SK-N-SH (cell line): ENCODE measurements around the gene ACOT9. TPM values are rescaled to one million over a fixed set of nuclear protein-coding genes. Genes with fewer than 3 reads are reported as not detected.

ENCODE experiments used
- CTCF ChIA-PET: fragments of 300-600, 350-600 bp; formaldehyde crosslinking; extraction: SDS; loops from one replicate; lab custom pipeline; 2021; lab: Yijun Ruan, JAX
- POLR2A ChIA-PET: fragments of 350-600 bp; sonication (Branson Sonifier 250); formaldehyde crosslinking; extraction: SDS; loops from one replicate; lab custom pipeline; 2020; ENCODE audit warnings: antibody characterized with exemption, inconsistent platforms; lab: Yijun Ruan, JAX
- DNase-seq: peaks from one replicate; pipeline ENCODE4 v3.0.0; 2012
- H2AFZ ChIP-seq: fragments of 200-600 bp; sonication (generic); 2 replicates; pipeline ENCODE4 v1.8.1; 2016; ENCODE audit warnings: antibody characterized with exemption, mild to moderate bottlenecking, low read depth
- H3F3A ChIP-seq: fragments of 200-600 bp; sonication (generic); replicated peaks from 2 replicates; pipeline ENCODE3; 2016; ENCODE audit warnings: antibody characterized with exemption, mild to moderate bottlenecking; ENCODE audit not compliant: insufficient read depth
- H3K27ac ChIP-seq, 2 experiments: fragments of 200-500 bp in 1 of 2; fragments of 200-600 bp in 1 of 2; sonication (Bioruptor generic) in 1 of 2; sonication (generic), shearing (Covaris generic) in 1 of 2; 2 replicates each; pipeline versions ENCODE4 v1.5.1 to v1.6.1; 2014 to 2016; ENCODE audit warnings: low read depth in 2 of 2, inconsistent platforms in 1 of 2, low read length in 1 of 2, mild to moderate bottlenecking in 1 of 2, mixed read lengths in 1 of 2
- H3K27me3 ChIP-seq: fragments of 200-600 bp; sonication (generic), shearing (Covaris generic); 2 replicates; pipeline ENCODE4 v1.6.1; 2016; ENCODE audit warnings: mixed run types; ENCODE audit not compliant: insufficient read depth
- H3K36me3 ChIP-seq, 2 experiments: fragments of 200-500 bp in 1 of 2; fragments of 200-600 bp in 1 of 2; sonication (Bioruptor generic) in 1 of 2; sonication (generic) in 1 of 2; replicated peaks in 1 of 2; 2 replicates each; pipeline versions ENCODE3 to v1.5.1; 2014 to 2016; ENCODE audit warnings: low read length in 1 of 2, mild to moderate bottlenecking in 1 of 2; ENCODE audit not compliant: insufficient read depth in 2 of 2, control insufficient read depth in 1 of 2
- H3K4me1 ChIP-seq, 2 experiments: fragments of 200-500 bp in 1 of 2; fragments of 200-600 bp in 1 of 2; sonication (Bioruptor generic) in 1 of 2; sonication (generic), shearing (Covaris generic) in 1 of 2; 2 replicates each; pipeline versions ENCODE4 v1.5.1 to v1.6.1; 2014 to 2016; ENCODE audit warnings: low read depth in 1 of 2, low read length in 1 of 2, mixed run types in 1 of 2; ENCODE audit not compliant: insufficient read depth in 2 of 2, control insufficient read depth in 1 of 2
- H3K4me2 ChIP-seq: fragments of 200-600 bp; sonication (generic), shearing (Covaris generic); 2 replicates; pipeline ENCODE4 v1.6.1; 2017; ENCODE audit warnings: mixed run types
- H3K4me3 ChIP-seq, 2 experiments: fragments of 200-500 bp in 1 of 2; fragments of 200-600 bp in 1 of 2; sonication (Bioruptor generic) in 1 of 2; sonication (generic), shearing (Covaris generic) in 1 of 2; 2 replicates each; pipeline versions ENCODE4 v1.5.1 to v1.8.1; 2014 to 2016; ENCODE audit warnings: low read depth in 2 of 2, inconsistent platforms in 1 of 2, low read length in 1 of 2, mild to moderate bottlenecking in 1 of 2, mixed read lengths in 1 of 2, moderate library complexity in 1 of 2
- H3K79me2 ChIP-seq: fragments of 200-600 bp; sonication (generic); 2 replicates; pipeline ENCODE4 v1.8.1; 2017; ENCODE audit warnings: mild to moderate bottlenecking; ENCODE audit not compliant: insufficient read depth
- H3K9ac ChIP-seq: fragments of 200-600 bp; sonication (generic); 2 replicates; pipeline ENCODE4 v1.6.1; 2017; ENCODE audit warnings: mixed run types
- H3K9me2 ChIP-seq: fragments of 200-600 bp; sonication (generic); 2 replicates; pipeline ENCODE4 v1.6.1; 2017; ENCODE audit warnings: mixed run types
- H3K9me3 ChIP-seq: fragments of 200-600 bp; sonication (generic); 2 replicates; pipeline ENCODE4 v1.6.1; 2017; ENCODE audit warnings: mixed run types, mild to moderate bottlenecking, moderate library complexity
- H4K20me1 ChIP-seq: fragments of 200-600 bp; sonication (generic); 2 replicates; pipeline ENCODE4 v1.6.1; 2017; ENCODE audit warnings: mild to moderate bottlenecking, mixed run types; ENCODE audit not compliant: insufficient read depth
- EP300 ChIP-seq, 2 experiments: IDR thresholded peaks; 2 replicates each; pipeline versions ENCODE4 v1.4.0 to v1.6.1; 2012; ENCODE audit warnings: borderline replicate concordance in 1 of 2, low read depth in 1 of 2, low read length in 1 of 2
- EZH2phosphoT487 ChIP-seq: fragments of 200-600 bp; sonication (generic); IDR thresholded peaks from 2 replicates; pipeline ENCODE4 v1.6.1; 2017; ENCODE audit warnings: low read depth, mixed run types, mild to moderate bottlenecking, antibody characterized with exemption, moderate library complexity, borderline replicate concordance
- FOXM1 ChIP-seq: IDR thresholded peaks from 2 replicates; pipeline ENCODE4 v1.4.0; 2012; ENCODE audit warnings: low read depth, mild to moderate bottlenecking
- GATA2 ChIP-seq: sonication (generic); formaldehyde crosslinking; IDR thresholded peaks from 2 replicates; pipeline ENCODE4 v1.5.0; 2020; ENCODE audit warnings: mild to moderate bottlenecking, missing genetic modification reagents
- MEF2A ChIP-seq: IDR thresholded peaks from 2 replicates; pipeline ENCODE4 v1.4.0; 2012; ENCODE audit warnings: low read depth, borderline replicate concordance
- PBX3 ChIP-seq: IDR thresholded peaks from 2 replicates; pipeline ENCODE4; 2012
- POLR2AphosphoS5 ChIP-seq: IDR thresholded peaks from 2 replicates; pipeline ENCODE4 v1.6.1; 2012; ENCODE audit warnings: low read depth, low read length
- RAD21 ChIP-seq: IDR thresholded peaks from 2 replicates; pipeline ENCODE4 v1.6.1; 2012; ENCODE audit warnings: mild to moderate bottlenecking, low read length
- RFX5 ChIP-seq: IDR thresholded peaks from 2 replicates; pipeline ENCODE4 v1.6.1; 2012; ENCODE audit warnings: mild to moderate bottlenecking, improper control_type of control experiment, low read length
- RXRA ChIP-seq: IDR thresholded peaks from 2 replicates; pipeline ENCODE4 v1.4.0; 2012; ENCODE audit warnings: low read depth, mild to moderate bottlenecking, borderline replicate concordance
- SIN3A ChIP-seq: IDR thresholded peaks from 2 replicates; pipeline ENCODE4 v1.6.1; 2012; ENCODE audit warnings: low read depth, mild to moderate bottlenecking, low read length, moderate library complexity, borderline replicate concordance
- TCF12 ChIP-seq: IDR thresholded peaks from 2 replicates; pipeline ENCODE4 v1.4.0; 2012
- TEAD4 ChIP-seq: IDR thresholded peaks from 2 replicates; pipeline ENCODE4 v1.4.0; 2012; ENCODE audit warnings: mild to moderate bottlenecking, borderline replicate concordance; ENCODE audit not compliant: insufficient read depth
- USF1 ChIP-seq: IDR thresholded peaks from 2 replicates; pipeline ENCODE4 v1.4.0; 2012; ENCODE audit warnings: low read depth, borderline replicate concordance
- USF2 ChIP-seq: fragments of 150-350 bp; IDR thresholded peaks from 2 replicates; pipeline ENCODE4 v1.6.1; 2017; ENCODE audit warnings: antibody characterized with exemption, low read length, low read depth, borderline replicate concordance
- YY1 ChIP-seq: IDR thresholded peaks from 2 replicates; pipeline ENCODE4 v1.4.0; 2012; ENCODE audit warnings: low read depth, mild to moderate bottlenecking
- ZBTB33 ChIP-seq: IDR thresholded peaks from 2 replicates; pipeline ENCODE4 v1.4.0; 2012; ENCODE audit warnings: low read depth, borderline replicate concordance
- WGBS: methylation state at CpG from one replicate; pipeline ENCODE4 v1.1.6; 2017; ENCODE audit warnings: low lambda C conversion rate; 5-methylcytosine and 5-hydroxymethylcytosine counted together
- polyA plus RNA-seq, 3 experiments: library from polyadenylated mRNA; depleted of rRNA; stranded (reverse); fragments of >200 nt; gene quantifications; 2 replicates each; pipeline ENCODE4 v1.2.3, GENCODE V29; 2012

The ACOT9 gene
- polyA plus RNA-seq, 1 of the 3 experiments (the other 2 are of a cell fraction): 23.7 TPM

- Histone ChIP-seq H3K9me3 (no peaks in the 10 kb centered on the region), H3K4me3 (no peak overlapping the region), H3K9ac (no peak overlapping the region), H3K4me2 (no peak overlapping the region), H3K27me3 (no peaks in the 10 kb centered on the region; the same call in 1 of the 2 replicates), H3K36me3 (peaks cover 0 to 10% of the 10 kb centered on the region in 2 experiments), H3K9me2 (no peaks in the 10 kb centered on the region), H3K27ac (no peak overlapping the region; a peak in 1 of 4 replicates), H4K20me1 (0 out of 2 replicates have a peak, but pooled peaks cover 5% of the 10 kb centered on the region), H2AFZ (no peak overlapping the region), H3F3A (peaks cover 8% of the 10 kb centered on the region), H3K79me2 (peaks cover 11% of the 10 kb centered on the region), H3K4me1 (no peaks in the 10 kb centered on the region; a peak in 1 of 4 replicates)
- DNase-seq: no peak
- ChIA-PET POLR2A (interaction anchor here (0.7 kb wide), 1 partner anchor 45 kb away, joined by 3 read pairs; no protein-coding TSS in a partner anchor), CTCF (interaction anchor here (0.9 kb wide), 1 partner anchor 114 kb away, joined by 3 read pairs; no protein-coding TSS in a partner anchor)
- 66% methylated on average over 2 of the region's 2 CpGs for WGBS
- TF ChIP-seq GATA2 (no peak), MEF2A (no peak), RFX5 (no peak), TCF12 (no peak), RAD21 (no peak), SIN3A (no peak), FOXM1 (no peak), PBX3 (no peak), USF2 (no peak), ZBTB33 (no peak), YY1 (no peak), RXRA (no peak)
These were observed 44.7 kb upstream of the ACOT9 start for GRCh38 chrX:23787745-23788118.

GRCh38 chrX:23786268-23786815 is 43.3 kb upstream of the ACOT9 start:
- Histone ChIP-seq H2AFZ (no peak overlapping the region), H3K4me1 (no peaks in the 10 kb centered on the region; a peak in 2 of 4 replicates), H3K27me3 (no peaks in the 10 kb centered on the region; the same call in 1 of the 2 replicates), H3K36me3 (peaks cover 0 to 10% of the 10 kb centered on the region in 2 experiments), H3K27ac (no peak overlapping the region), H3F3A (peaks cover 20% of the 10 kb centered on the region), H3K4me2 (no peak overlapping the region), H3K9me3 (no peaks in the 10 kb centered on the region), H4K20me1 (0 out of 2 replicates have a peak, but pooled peaks cover 5% of the 10 kb centered on the region), H3K79me2 (peaks cover 11% of the 10 kb centered on the region)
- POLR2A ChIA-PET: no interaction called here
- no peak for DNase-seq
- WGBS: 56% methylated on average over 11 of the region's 11 CpGs
- TF ChIP-seq EZH2phosphoT487: no peak
- no peak for TF ChIP-seq USF1
- no peak for TF ChIP-seq RFX5
- TF ChIP-seq ZBTB33: no peak
- TF ChIP-seq RXRA: no peak
- no peak for TF ChIP-seq POLR2AphosphoS5
- no peak for TF ChIP-seq RAD21
- no peak for TF ChIP-seq USF2
- TF ChIP-seq TEAD4: no peak
- no peak for TF ChIP-seq EP300 (IDR thresholded peaks at IDR 0.05; ENCODE audit: borderline replicate concordance in 1 of 2, low read depth in 1 of 2, low read length in 1 of 2)
- TF ChIP-seq, all 33 proteins: peak for 0
- H3K9ac ChIP-seq: no peak overlapping the region
- CTCF ChIA-PET: no interaction called here
- H3K4me3 ChIP-seq: no peak overlapping the region
- no peaks in the 10 kb centered on the region for H3K9me2 ChIP-seq
